Uterus (tissue), 4 donors: ENCODE measurements around the gene UVRAG. TPM values are rescaled to one million over a fixed set of nuclear protein-coding genes. Genes with fewer than 3 reads are reported as not detected.
"Not testable (repeated sequence)": the region's sequence is repeated elsewhere in the genome, so short reads cannot be mapped to it uniquely, and the experiment has no call there.

Experiments used
- DNase-seq, 2 donors: peaks; one replicate each; pipeline ENCODE4 v3.0.0-alpha.2; 2019 to 2020
- H3K27ac ChIP-seq, 2 donors: fragments of 200-600 bp; sonication (generic); 1 replicate in 1 of 2; 2 replicates in 1 of 2; pipeline ENCODE4 v1.5.1; 2016 to 2018
- H3K27me3 ChIP-seq, 2 donors: fragments of 200-600 bp; sonication (generic); one replicate each; pipeline ENCODE4 v1.5.1; 2018 to 2019; ENCODE audit warnings: control low read depth in 1 of 2
- H3K36me3 ChIP-seq, 2 donors: fragments of 200-600 bp; sonication (generic); one replicate each; pipeline ENCODE4 v1.5.1; 2019; ENCODE audit warnings: control low read depth in 1 of 2
- H3K4me1 ChIP-seq, 2 donors: fragments of 200-600 bp; sonication (generic); one replicate each; pipeline ENCODE4 v1.5.1; 2018 to 2019; ENCODE audit warnings: control low read depth in 1 of 2
- H3K4me3 ChIP-seq, 2 donors: fragments of 200-600 bp; sonication (generic); 1 replicate in 1 of 2; 2 replicates in 1 of 2; pipeline ENCODE4 v1.5.1; 2018 to 2019; ENCODE audit warnings: mild to moderate bottlenecking in 1 of 2
- H3K9me3 ChIP-seq, 2 donors: fragments of 200-600 bp; sonication (generic); one replicate each; pipeline ENCODE4 v1.5.1; 2019; ENCODE audit warnings: control low read depth in 1 of 2
- POLR2A ChIP-seq, 2 donors: fragments of 450-650 bp; IDR thresholded peaks; one replicate each; pipeline ENCODE4 v1.6.1; 2016; ENCODE audit warnings: antibody characterized with exemption in 2 of 2, mild to moderate bottlenecking in 1 of 2, moderate library complexity in 1 of 2
- intact Hi-C: fragments of 100-400 bp; cut with DNase I; formaldehyde crosslinking; loops from one replicate; pipeline ENCODE4 v1.15.1; 2023; ENCODE audit warnings: low total_unique reads
- total RNA-seq, 4 donors: library from RNA; depleted of rRNA in 3 of 4; stranded (reverse); fragments of >200 nt in 3 of 4; gene quantifications; one replicate each; pipeline versions ENCODE4 v1.1.0 to v1.2.4, GENCODE V29; 2014 to 2023
- TF ChIP-seq, protein P1 (sequence below), 4 experiments: fragments of 200-600 bp in 2 of 4; fragments of 450-650 bp in 2 of 4; sonication (generic) in 2 of 4; IDR thresholded peaks; one replicate each; pipeline ENCODE4 v1.5.1; 2016 to 2019; ENCODE audit warnings: antibody characterized with exemption in 4 of 4, mild to moderate bottlenecking in 2 of 4, moderate library complexity in 1 of 4
- donor health status: DM: yes; HTN: yes; CAD: no.

The UVRAG gene
- total RNA-seq, 4 donors from 2014 or later, result 14.9 to 42.9 (median 26.4) TPM

DNA sequence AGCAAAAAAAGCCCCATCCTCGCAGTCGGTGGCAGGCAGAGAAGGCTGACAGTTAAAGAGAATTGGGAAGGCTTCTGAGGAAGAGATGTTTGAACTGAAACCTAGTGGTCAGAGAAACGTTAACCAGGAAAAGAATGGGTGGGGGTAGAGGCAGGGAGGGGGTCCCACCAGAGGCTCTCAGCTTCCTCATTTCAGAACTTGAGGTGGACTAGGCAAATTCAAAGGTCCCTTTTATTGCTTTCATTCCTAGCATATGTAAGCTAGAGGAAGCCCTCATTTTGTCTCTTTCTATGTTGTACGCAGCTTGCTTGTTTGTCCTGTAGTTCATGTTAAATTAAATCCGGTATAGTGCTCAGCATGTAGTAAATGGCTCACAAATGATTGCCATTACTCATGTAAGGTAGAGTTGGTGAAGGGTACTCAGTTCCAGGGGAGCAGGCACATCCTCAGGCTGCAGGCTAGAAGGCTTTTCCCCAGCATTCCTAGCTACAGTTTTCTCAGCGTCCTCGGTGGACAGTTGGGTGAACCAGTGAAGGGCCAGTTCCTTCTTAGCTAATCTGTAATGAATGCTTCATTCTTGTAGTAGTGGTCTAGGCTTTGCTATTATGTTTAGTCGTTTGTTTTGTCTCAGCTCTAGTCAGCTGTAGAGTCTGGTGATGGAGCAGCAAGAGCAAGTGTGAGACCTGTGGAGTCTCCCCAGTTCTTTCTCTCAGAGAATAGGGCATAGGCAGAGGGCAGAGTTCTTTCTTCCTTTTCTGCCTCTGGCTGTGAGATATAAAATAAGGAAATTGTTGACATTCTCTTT is 58.6 kb downstream of the UVRAG start:
- Histone ChIP-seq H3K36me3 (no peaks in the 10 kb centered on the region), H3K27me3 (no peaks in the 10 kb centered on the region), H3K27ac (no peak overlapping the region), H3K9me3 (no peaks in the 10 kb centered on the region), H3K4me3 (no peak overlapping the region), H3K4me1 (no peaks in the 10 kb centered on the region)
- no peak for DNase-seq
- TF ChIP-seq POLR2A (IDR thresholded peaks at IDR 0.05), result no peak
- TF ChIP-seq, protein P1, sequence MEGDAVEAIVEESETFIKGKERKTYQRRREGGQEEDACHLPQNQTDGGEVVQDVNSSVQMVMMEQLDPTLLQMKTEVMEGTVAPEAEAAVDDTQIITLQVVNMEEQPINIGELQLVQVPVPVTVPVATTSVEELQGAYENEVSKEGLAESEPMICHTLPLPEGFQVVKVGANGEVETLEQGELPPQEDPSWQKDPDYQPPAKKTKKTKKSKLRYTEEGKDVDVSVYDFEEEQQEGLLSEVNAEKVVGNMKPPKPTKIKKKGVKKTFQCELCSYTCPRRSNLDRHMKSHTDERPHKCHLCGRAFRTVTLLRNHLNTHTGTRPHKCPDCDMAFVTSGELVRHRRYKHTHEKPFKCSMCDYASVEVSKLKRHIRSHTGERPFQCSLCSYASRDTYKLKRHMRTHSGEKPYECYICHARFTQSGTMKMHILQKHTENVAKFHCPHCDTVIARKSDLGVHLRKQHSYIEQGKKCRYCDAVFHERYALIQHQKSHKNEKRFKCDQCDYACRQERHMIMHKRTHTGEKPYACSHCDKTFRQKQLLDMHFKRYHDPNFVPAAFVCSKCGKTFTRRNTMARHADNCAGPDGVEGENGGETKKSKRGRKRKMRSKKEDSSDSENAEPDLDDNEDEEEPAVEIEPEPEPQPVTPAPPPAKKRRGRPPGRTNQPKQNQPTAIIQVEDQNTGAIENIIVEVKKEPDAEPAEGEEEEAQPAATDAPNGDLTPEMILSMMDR (IDR thresholded peaks at IDR 0.05), result no peak
- intact Hi-C loops, result no loop called here

DNA sequence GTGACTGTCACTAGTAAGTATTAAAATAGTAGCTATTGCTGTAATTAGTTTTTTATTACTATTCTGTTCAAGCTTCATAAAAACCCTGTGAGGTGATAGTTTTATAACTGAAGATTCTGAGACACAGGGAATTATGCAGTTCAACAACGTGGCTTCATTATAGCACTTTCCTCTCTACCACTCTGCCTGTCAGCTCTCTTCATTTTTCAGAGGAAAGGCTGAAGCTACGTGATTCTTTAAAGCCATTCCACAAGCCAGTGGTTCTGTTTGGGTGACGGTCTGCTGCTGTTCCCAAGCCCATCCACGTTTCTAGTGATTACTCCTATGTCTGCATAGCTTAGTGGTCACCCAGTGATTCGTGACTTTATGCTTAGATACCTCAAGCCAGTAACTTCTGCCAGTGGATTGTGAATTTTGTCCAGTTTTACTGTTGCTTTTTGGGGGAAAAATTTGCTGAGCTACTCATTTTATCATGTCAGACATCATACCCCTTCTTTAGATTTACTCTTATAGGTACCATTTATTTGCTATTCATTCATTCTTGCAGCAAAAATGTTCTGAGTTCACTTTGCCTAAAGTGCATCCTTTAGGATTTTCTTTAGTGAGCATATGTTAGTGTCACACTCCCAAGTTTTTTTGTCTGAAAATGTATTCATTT is 59.8 kb downstream of the UVRAG start:
- intact Hi-C loops, result no loop called here
- H3K4me1 ChIP-seq, result no peaks in the 10 kb centered on the region
- H3K4me3 ChIP-seq, result no peak overlapping the region
- no peak overlapping the region for H3K27ac ChIP-seq
- H3K36me3 ChIP-seq, result no peaks in the 10 kb centered on the region
- TF ChIP-seq POLR2A (IDR thresholded peaks at IDR 0.05), result no peak
- TF ChIP-seq, protein P1 (IDR thresholded peaks at IDR 0.05), result no peak
- H3K27me3 ChIP-seq, result no peaks in the 10 kb centered on the region
- DNase-seq, result no peak
- no peaks in the 10 kb centered on the region for H3K9me3 ChIP-seq

DNA sequence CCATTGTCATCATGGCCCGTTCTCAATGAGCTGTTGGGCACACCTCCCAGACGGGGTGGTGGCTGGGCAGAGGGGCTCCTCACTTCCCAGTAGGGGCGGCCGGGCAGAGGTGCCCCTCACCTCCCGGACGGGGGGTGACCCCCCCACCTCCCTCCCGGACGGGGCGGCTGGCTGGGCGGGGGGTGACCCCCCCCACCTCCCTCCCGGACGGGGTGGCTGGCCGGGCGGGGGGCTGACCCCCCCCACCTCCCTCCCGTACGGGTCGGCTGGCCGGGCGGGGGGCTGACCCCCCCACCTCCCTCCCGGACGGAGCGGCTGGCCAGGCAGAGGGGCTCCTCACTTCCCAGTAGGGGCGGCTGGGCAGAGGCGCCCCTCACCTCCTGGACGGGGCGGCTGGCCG is 62.3 kb downstream of the UVRAG start:
- intact Hi-C loops, H3K27ac ChIP-seq, H3K4me3 ChIP-seq, H3K36me3 ChIP-seq, DNase-seq, H3K9me3 ChIP-seq, H3K27me3 ChIP-seq, H3K4me1 ChIP-seq: not testable (repeated sequence)

DNA sequence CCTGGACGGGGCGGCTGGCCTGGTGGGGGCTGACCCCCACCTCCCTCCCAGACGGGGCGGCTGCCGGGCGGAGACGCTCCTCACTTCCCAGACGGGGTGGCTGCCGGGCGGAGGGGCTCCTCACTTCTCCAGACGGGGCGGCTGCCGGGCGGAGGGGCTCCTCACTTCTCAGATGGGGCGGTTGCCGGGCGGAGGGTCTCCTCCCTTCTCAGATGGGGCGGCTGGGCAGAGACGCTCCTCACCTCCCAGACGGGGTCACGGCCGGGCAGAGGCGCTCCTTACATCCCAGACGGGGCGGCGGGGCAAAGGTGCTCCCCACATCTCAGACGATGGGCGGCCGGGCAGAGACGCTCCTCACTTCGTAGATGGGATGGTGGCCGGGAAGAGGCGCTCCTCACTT is 62.9 kb downstream of the UVRAG start:
- H3K9me3 ChIP-seq, H3K27ac ChIP-seq, H3K36me3 ChIP-seq, DNase-seq, H3K27me3 ChIP-seq, H3K4me1 ChIP-seq, intact Hi-C loops, H3K4me3 ChIP-seq: not testable (repeated sequence)

DNA sequence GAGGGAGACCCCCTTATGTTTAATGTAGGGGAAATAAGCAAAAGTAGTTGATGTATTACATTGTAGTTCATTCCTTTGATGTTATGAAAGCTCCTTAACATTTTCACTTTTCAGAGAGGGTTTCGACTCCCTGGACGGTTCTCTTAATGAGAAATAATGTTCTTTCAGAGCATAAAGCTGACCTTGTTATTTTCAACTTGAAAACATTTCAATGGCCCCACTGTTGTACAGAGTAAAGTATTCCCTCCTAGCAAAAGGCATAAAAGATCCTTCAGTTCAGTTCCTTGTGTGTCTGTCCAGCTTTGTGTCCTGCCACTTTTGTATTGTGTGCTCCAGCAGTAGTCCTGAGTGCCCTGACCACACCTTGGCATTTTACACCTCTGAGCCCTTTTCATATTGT is 63.9 kb downstream of the UVRAG start:
- no peak for DNase-seq
- Histone ChIP-seq H3K27ac (no peak overlapping the region), H3K27me3 (no peaks in the 10 kb centered on the region), H3K4me3 (no peak overlapping the region), H3K36me3 (no peaks in the 10 kb centered on the region), H3K4me1 (no peaks in the 10 kb centered on the region), H3K9me3 (no peaks in the 10 kb centered on the region)
- TF ChIP-seq, protein P1 (IDR thresholded peaks at IDR 0.05), result no peak
- TF ChIP-seq POLR2A (IDR thresholded peaks at IDR 0.05), result no peak
- intact Hi-C loops, result no loop called here

DNA sequence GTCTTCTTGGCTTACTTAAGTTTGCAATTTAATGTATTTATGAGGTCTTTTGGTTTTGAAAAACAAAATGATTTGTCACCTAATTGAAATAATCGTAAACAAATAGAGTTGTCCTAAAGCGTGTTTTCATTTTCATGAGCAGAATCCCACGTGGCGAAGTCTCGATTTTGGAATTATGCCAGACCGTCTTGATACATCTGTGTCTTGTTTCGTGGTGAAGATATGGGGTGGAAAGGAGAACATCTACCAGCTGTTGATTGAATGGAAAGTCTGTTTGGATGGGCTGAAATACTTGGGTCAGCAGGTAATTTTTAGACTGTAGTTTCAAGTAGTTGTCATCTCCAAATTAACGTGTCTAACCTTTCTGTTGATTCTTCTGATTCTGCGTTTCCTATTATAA is 64.7 kb downstream of the UVRAG start:
- H3K27me3 ChIP-seq, result no peaks in the 10 kb centered on the region
- no peak for TF ChIP-seq POLR2A (IDR thresholded peaks at IDR 0.05)
- TF ChIP-seq, protein P1 (IDR thresholded peaks at IDR 0.05), result no peak
- no peaks in the 10 kb centered on the region for H3K36me3 ChIP-seq
- no peak overlapping the region for H3K4me3 ChIP-seq
- H3K27ac ChIP-seq, result no peak overlapping the region
- no peak for DNase-seq
- no peaks in the 10 kb centered on the region for H3K9me3 ChIP-seq
- intact Hi-C loops, result no loop called here
- H3K4me1 ChIP-seq, result no peaks in the 10 kb centered on the region

DNA sequence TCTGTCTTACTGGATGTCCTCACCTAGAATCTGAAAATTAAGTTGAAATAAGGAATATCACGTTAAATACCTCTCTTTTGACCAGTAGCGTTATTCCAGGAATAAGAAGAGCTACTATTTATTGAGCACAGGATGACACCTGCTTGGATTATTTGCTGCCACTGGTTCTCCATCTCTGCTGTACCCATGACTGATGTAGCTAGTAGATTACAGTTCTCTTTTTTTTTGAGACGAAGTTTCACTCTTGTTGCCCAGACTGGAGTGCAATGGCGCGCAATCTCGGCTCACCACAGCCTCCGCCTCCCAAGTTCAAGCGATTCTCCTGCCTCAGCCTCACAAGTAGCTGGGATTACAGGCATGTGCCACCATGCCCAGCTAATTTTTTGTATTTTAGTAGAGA is 65.3 kb downstream of the UVRAG start:
- intact Hi-C loops, H3K36me3 ChIP-seq, H3K27me3 ChIP-seq, DNase-seq, H3K9me3 ChIP-seq, H3K4me3 ChIP-seq, H3K4me1 ChIP-seq, H3K27ac ChIP-seq: not testable (repeated sequence)
